ENCODE results near the gene VDR.

Gene VDR

GRCh38 chr12:47840571-47840970 is 64.2 kb downstream of the VDR start:
- no peak for DNase-seq (ENCODE audit: low read depth)
- TF ChIP-seq CTCF (IDR thresholded peaks at IDR 0.05; ENCODE audit: insufficient read depth, low read depth, low read length, missing control alignments) = no peak
- H3K4me3 ChIP-seq (ENCODE audit: low read depth, low read length) = no peak overlapping the region

GRCh38 chr12:47839214-47839876 is 65.4 kb downstream of the VDR start:
- TF ChIP-seq CTCF (IDR thresholded peaks at IDR 0.05; ENCODE audit: insufficient read depth, low read depth, low read length, missing control alignments) = no peak
- no peak for DNase-seq (ENCODE audit: low read depth)

GRCh38 chr12:47838286-47838931 is 66.4 kb downstream of the VDR start:
- TF ChIP-seq CTCF (IDR thresholded peaks at IDR 0.05; ENCODE audit: insufficient read depth, low read depth, low read length, missing control alignments) = peak; percentile 43
- DNase-seq (ENCODE audit: low read depth) = peak; percentile 42
- no peak overlapping the region for H3K4me3 ChIP-seq (ENCODE audit: low read depth, low read length)

More at GRCh38 chr12:47839214-47839876, 65.4 kb downstream of the VDR start:
- H3K4me3 ChIP-seq (ENCODE audit: low read depth, low read length) = no peak overlapping the region

GRCh38 chr12:47837190-47838171 is 67.3 kb downstream of the VDR start:
- H3K4me3 ChIP-seq (ENCODE audit: low read depth, low read length) = no peak overlapping the region
- peak; percentile 74 for DNase-seq (ENCODE audit: low read depth)
- peak; percentile 83 for TF ChIP-seq CTCF (IDR thresholded peaks at IDR 0.05; ENCODE audit: insufficient read depth, low read depth, low read length, missing control alignments)

GRCh38 chr12:47835831-47836155 is 69.0 kb downstream of the VDR start:
- H3K4me3 ChIP-seq (ENCODE audit: low read depth, low read length) = no peak overlapping the region
- DNase-seq (ENCODE audit: low read depth) = no peak
- no peak for TF ChIP-seq CTCF (IDR thresholded peaks at IDR 0.05; ENCODE audit: insufficient read depth, low read depth, low read length, missing control alignments)

- H3K4me3 ChIP-seq (ENCODE audit: low read depth, low read length) = no peak overlapping the region
- no peak for DNase-seq (ENCODE audit: low read depth)
- TF ChIP-seq CTCF (IDR thresholded peaks at IDR 0.05; ENCODE audit: insufficient read depth, low read depth, low read length, missing control alignments) = no peak
Observed at GRCh38 chr12:47835006-47835830, 69.6 kb downstream of the VDR start.

Measured in GM12865 (cell line).